T-helper 2 cell (primary cell): Measurements from ENCODE around the gene GYS2.

Experiments used
- DNase-seq, 5 experiments: peaks; one replicate each; pipeline versions ENCODE4 v3.0.0 to v3.0.0-alpha.2; 2012 to 2022

GYS2 gene

GRCh38 chr12:21552635-21553328 lies 51.9 kb downstream of the GYS2 start:
- no peak for DNase-seq

- no peak for DNase-seq
These were observed 52.7 kb downstream of the GYS2 start for GRCh38 chr12:21551841-21552465.

- no peak for DNase-seq
These were observed 57.2 kb downstream of the GYS2 start for GRCh38 chr12:21547437-21547836.

- DNase-seq, result no peak
These were observed 57.9 kb downstream of the GYS2 start for GRCh38 chr12:21546716-21547115.

- no peak for DNase-seq
These were observed 59.1 kb downstream of the GYS2 start for GRCh38 chr12:21545557-21545956.

- no peak for DNase-seq
These were observed 61.5 kb downstream of the GYS2 start for GRCh38 chr12:21543151-21543550.

GRCh38 chr12:21542403-21542802 lies 62.2 kb downstream of the GYS2 start:
- no peak for DNase-seq

- DNase-seq, result no peak
These were observed 62.9 kb downstream of the GYS2 start for GRCh38 chr12:21541773-21542172.

GRCh38 chr12:21539797-21540196 lies 64.8 kb downstream of the GYS2 start:
- DNase-seq, result peak in 1 of 5 experiments; percentile 57

- no peak for DNase-seq
These were observed 66.5 kb downstream of the GYS2 start for GRCh38 chr12:21538061-21538653.

- no peak for DNase-seq
These were observed 75.2 kb downstream of the GYS2 start for GRCh38 chr12:21529456-21529855.

GRCh38 chr12:21528953-21529352 lies 75.7 kb downstream of the GYS2 start:
- DNase-seq, result no peak

GRCh38 chr12:21527451-21528180 lies 77.0 kb downstream of the GYS2 start:
- peak; percentile 15 to 85 (median 37) for DNase-seq

GRCh38 chr12:21526721-21527345 lies 77.8 kb downstream of the GYS2 start:
- no peak for DNase-seq

- no peak for DNase-seq
These were observed 78.6 kb downstream of the GYS2 start, which contains the start of gene SPX for GRCh38 chr12:21526053-21526452. TSS of gene SPX (plus strand) at chr12:21526296. CDS start at chr12:21526473, 177 bp downstream.

GRCh38 chr12:21523148-21523547 lies 81.5 kb downstream of the GYS2 start:
- DNase-seq, result no peak

GRCh38 chr12:21521541-21521940 lies 83.1 kb downstream of the GYS2 start:
- DNase-seq, result no peak

GRCh38 chr12:21518451-21518850 lies 86.2 kb downstream of the GYS2 start:
- DNase-seq, result no peak

- DNase-seq, result no peak
These were observed 88.4 kb downstream of the GYS2 start for GRCh38 chr12:21516281-21516680.

- peak in 1 of 5 experiments; percentile 70 for DNase-seq
These were observed 94.9 kb downstream of the GYS2 start for GRCh38 chr12:21509768-21510167.

GRCh38 chr12:21507849-21508248 lies 96.8 kb downstream of the GYS2 start:
- no peak for DNase-seq

GRCh38 chr12:21505888-21506287 lies 98.8 kb downstream of the GYS2 start:
- DNase-seq, result no peak

- no peak for DNase-seq
These were observed 101.8 kb downstream of the GYS2 start for GRCh38 chr12:21502872-21503271.
